Endothelial cell of umbilical vein (primary cell): ENCODE measurements around the gene CPA3. TPM values are rescaled to one million over a fixed set of nuclear protein-coding genes. Genes with fewer than 3 reads are reported as not detected.

Experiments used
- BruUV-seq: library from RNA; stranded (reverse); fragments of 400-500 nt; replicated peaks from 2 replicates; lab custom pipeline; 2021; lab: Mats Ljungman, UMichigan
- CTCF ChIA-PET: fragments of 300-600, 350-600 bp; sonication (Branson Sonifier 250); formaldehyde crosslinking; loops from one replicate; lab custom pipeline; 2021; ENCODE audit warnings: antibody characterized with exemption, inconsistent platforms; lab: Charles Lee
- POLR2A ChIA-PET: fragments of 300-600, 350-600 bp; sonication (Branson Sonifier 250); formaldehyde crosslinking; loops from one replicate; lab custom pipeline; 2021; ENCODE audit warnings: antibody characterized with exemption, inconsistent platforms; lab: Charles Lee
- DNase-seq: peaks from one replicate; pipeline ENCODE4 v3.0.0-alpha.2; 2011; ENCODE audit warnings: low read depth, low spot score
- FAIRE-seq: peaks from 2 replicates; lab custom pipeline; 2011; peaks lifted over from hg19 to GRCh38; lab: Jason Lieb, UNC
- H2AFZ ChIP-seq: 2 replicates; pipeline ENCODE4 v1.6.0; 2012; ENCODE audit warnings: low read depth, low read length, control low read depth, inconsistent platforms
- H3K27ac ChIP-seq: 2 replicates; pipeline ENCODE4 v1.5.1; 2011; ENCODE audit warnings: low read depth, mild to moderate bottlenecking, control low read depth, low read length, moderate library complexity; ENCODE audit not compliant: insufficient read depth
- H3K27me3 ChIP-seq, 2 experiments: 2 replicates each; pipeline versions ENCODE4 v1.6.0 to v1.6.1; 2011; ENCODE audit warnings: low read length in 2 of 2, mixed read lengths in 1 of 2; ENCODE audit not compliant: control insufficient read depth in 2 of 2, insufficient read depth in 2 of 2
- H3K36me3 ChIP-seq, 2 experiments: 2 replicates in 1 of 2; 3 replicates in 1 of 2; pipeline ENCODE4 v1.5.1; 2011; ENCODE audit warnings: low read length in 2 of 2, mild to moderate bottlenecking in 1 of 2, moderate library complexity in 1 of 2; ENCODE audit not compliant: control insufficient read depth in 2 of 2, insufficient read depth in 2 of 2; ENCODE audit errors: extremely low read depth in 1 of 2
- H3K4me1 ChIP-seq: 3 replicates; pipeline ENCODE4 v1.5.1; 2011; ENCODE audit warnings: mild to moderate bottlenecking, low read length; ENCODE audit not compliant: control insufficient read depth, insufficient read depth; ENCODE audit errors: extremely low read depth
- H3K4me2 ChIP-seq: 2 replicates; pipeline ENCODE4 v1.6.1; 2011; ENCODE audit warnings: low read length, control low read depth, mixed read lengths; ENCODE audit not compliant: insufficient read depth
- H3K4me3 ChIP-seq, 3 experiments: fragments of 200-600 bp in 1 of 3; sonication (generic), shearing (Covaris generic) in 1 of 3; replicated peaks in 1 of 3; 2 replicates each; pipeline ENCODE4 v1.5.1; 2011 to 2016; ENCODE audit warnings: control low read depth in 3 of 3, low read length in 3 of 3, mild to moderate bottlenecking in 2 of 3, inconsistent platforms in 1 of 3, low read depth in 1 of 3, moderate library complexity in 1 of 3; ENCODE audit not compliant: insufficient read depth in 1 of 3
- H3K79me2 ChIP-seq: 2 replicates; pipeline ENCODE4 v1.6.0; 2012; ENCODE audit warnings: low read length, inconsistent platforms; ENCODE audit not compliant: control insufficient read depth, insufficient read depth
- H3K9ac ChIP-seq: replicated peaks from 2 replicates; pipeline ENCODE3; 2011; ENCODE audit warnings: low read length, control low read depth; ENCODE audit not compliant: insufficient read depth; ENCODE audit errors: extremely low read depth
- H3K9me1 ChIP-seq: replicated peaks from 3 replicates; pipeline ENCODE4 v1.6.0; 2011; ENCODE audit warnings: mild to moderate bottlenecking, low read length; ENCODE audit not compliant: control insufficient read depth, insufficient read depth; ENCODE audit errors: extremely low read depth
- H3K9me3 ChIP-seq: replicated peaks from 2 replicates; pipeline ENCODE4 v1.5.1; 2012; ENCODE audit warnings: low read length, inconsistent platforms; ENCODE audit not compliant: control insufficient read depth, insufficient read depth
- H4K20me1 ChIP-seq: replicated peaks from 2 replicates; pipeline ENCODE3; 2011; ENCODE audit warnings: mild to moderate bottlenecking, low read length; ENCODE audit not compliant: control insufficient read depth, insufficient read depth; ENCODE audit errors: extremely low read depth
- CTCF ChIP-seq, 2 donors: IDR thresholded peaks; 1 replicate in 1 of 2; 2 replicates in 1 of 2; pipeline ENCODE4 v1.5.1; 2011; ENCODE audit warnings: low read length in 2 of 2, mild to moderate bottlenecking in 2 of 2, moderate library complexity in 2 of 2, control low read depth in 1 of 2, inconsistent platforms in 1 of 2, low read depth in 1 of 2; ENCODE audit not compliant: insufficient read depth in 1 of 2; ENCODE audit errors: extremely low read depth in 1 of 2
- EZH2 ChIP-seq: IDR thresholded peaks from 2 replicates; pipeline ENCODE4 v1.6.1; 2012; ENCODE audit warnings: borderline replicate concordance, low read depth, mild to moderate bottlenecking, moderate library complexity, low read length, inconsistent platforms; ENCODE audit not compliant: severe bottlenecking
- FOS ChIP-seq: IDR thresholded peaks from 2 replicates; pipeline ENCODE4 v1.6.1; 2011; ENCODE audit warnings: mild to moderate bottlenecking, low read length, moderate library complexity, borderline replicate concordance; ENCODE audit not compliant: insufficient read depth
- GATA2 ChIP-seq: IDR thresholded peaks from 2 replicates; pipeline ENCODE4 v1.7.0; 2011; ENCODE audit warnings: low read depth, mild to moderate bottlenecking, moderate library complexity, mixed read lengths, low read length; ENCODE audit not compliant: insufficient read length, insufficient read depth
- JUN ChIP-seq: IDR thresholded peaks from 2 replicates; pipeline ENCODE4 v1.6.1; 2011; ENCODE audit warnings: borderline replicate concordance, low read depth; ENCODE audit not compliant: insufficient read length, insufficient read depth
- MAX ChIP-seq: IDR thresholded peaks from 2 replicates; pipeline ENCODE4 v1.6.1; 2011; ENCODE audit not compliant: insufficient read depth, insufficient read length
- MYC ChIP-seq: IDR thresholded peaks from one replicate; pipeline ENCODE4 v1.6.1; 2011; ENCODE audit warnings: mild to moderate bottlenecking, low read depth, low read length
- POLR2A ChIP-seq: IDR thresholded peaks from 2 replicates; pipeline ENCODE4 v1.6.1; 2012; ENCODE audit warnings: low read depth, mild to moderate bottlenecking, control low read depth, low read length
- POLR2AphosphoS5 ChIP-seq: IDR thresholded peaks from 2 replicates; pipeline ENCODE4 v1.6.1; 2012; ENCODE audit warnings: low read depth, mild to moderate bottlenecking, control low read depth, low read length, moderate library complexity; ENCODE audit not compliant: insufficient read depth
- dilution Hi-C: fragments of 300-500 bp; cut with MboI; formaldehyde crosslinking; loops from one replicate; pipeline ENCODE4 v1.15.0; 2019; ENCODE audit warnings: low sequenced_read_pairs; ENCODE audit not compliant: extremely low pct_ligation_motif_present
- intact Hi-C: fragments of 100-400 bp; cut with micrococcal nuclease; formaldehyde crosslinking; loops from one replicate; pipeline ENCODE4 v1.10.0; 2022
- polyA plus RNA-seq, 4 experiments: library from polyadenylated mRNA; depleted of rRNA in 3 of 4; stranded (reverse) in 3 of 4; unstranded in 1 of 4; fragments of >200 nt; gene quantifications; 2 replicates each; pipeline versions ENCODE4 v1.2.1 to v1.2.3, GENCODE V29; 2011 to 2012; ENCODE audit warnings: missing spikeins in 1 of 4
- total RNA-seq: library from RNA; stranded (reverse); gene quantifications from 2 replicates; pipeline ENCODE4 v1.2.3, GENCODE V29; 2021

CPA3 gene
- total and polyA plus RNA-seq, 2 donors (not counting 3 experiments of a cell fraction or from before 2014, with no cell fraction given), result 1.7 to 6.4 TPM

DNA sequence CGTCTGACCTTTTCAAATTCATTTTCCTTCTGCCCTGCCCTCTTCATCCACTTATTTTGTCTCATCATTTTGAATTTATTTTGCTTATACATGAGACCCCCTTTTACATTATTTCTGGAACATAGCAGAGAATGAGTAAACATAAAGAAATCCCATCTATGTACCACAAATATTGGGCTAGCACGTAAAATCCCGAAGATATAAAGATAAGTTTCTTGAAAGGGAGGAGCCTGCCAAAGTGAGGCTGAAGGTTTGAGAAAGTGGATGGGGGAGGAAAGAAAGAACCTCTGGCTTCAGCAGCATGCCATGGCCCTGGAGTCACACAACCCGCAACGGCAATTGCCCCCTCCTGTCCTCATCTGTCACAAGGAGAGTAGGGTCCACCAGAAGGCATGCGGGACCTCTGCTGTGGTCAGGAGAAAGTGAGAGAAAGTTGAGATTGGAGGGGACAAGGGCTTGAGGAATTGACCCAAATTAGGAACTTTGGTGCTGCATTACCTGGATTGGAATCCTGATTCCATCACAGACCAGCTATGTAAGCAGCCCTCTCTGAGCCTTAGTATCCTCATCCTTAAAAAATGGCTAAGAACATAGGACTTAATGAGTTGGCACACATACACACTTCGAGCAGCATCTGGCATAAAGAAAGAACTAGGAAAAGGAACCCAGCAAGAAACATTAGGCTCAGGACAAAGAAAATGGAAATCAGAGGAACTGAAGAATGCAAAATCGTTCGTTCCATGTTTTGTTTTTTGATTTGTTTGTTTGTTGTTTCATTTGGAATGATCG lies 72.6 kb downstream of the CPA3 start:
- no peak overlapping the region for H2AFZ ChIP-seq
- POLR2A ChIA-PET, result no interaction called here

More for the DNA sequence above, 72.6 kb downstream of the CPA3 start:
- DNase-seq (no peak), FAIRE-seq (no peak)
- H3K79me2 ChIP-seq, result no peaks in the 10 kb centered on the region
- no peaks in the 10 kb centered on the region for H3K9me3 ChIP-seq
- H3K4me3 ChIP-seq, result no peak overlapping the region
- CTCF ChIA-PET, result no interaction called here
- no TSS peak for BruUV-seq
- no peak overlapping the region for H3K9ac ChIP-seq
- H3K4me1 ChIP-seq, result no peaks in the 10 kb centered on the region
- peaks cover 12 to 37% of the 10 kb centered on the region in 2 experiments for H3K27me3 ChIP-seq
- H3K4me2 ChIP-seq, result no peak overlapping the region
- no peak for TF ChIP-seq MAX
- TF ChIP-seq JUN, result no peak
- no peak for TF ChIP-seq POLR2A
- TF ChIP-seq FOS, result no peak
- no peak for TF ChIP-seq EZH2
- TF ChIP-seq CTCF (IDR thresholded peaks at IDR 0.05; ENCODE audit: extremely low read depth in 1 of 2, insufficient read depth in 1 of 2, low read depth in 1 of 2, low read length in 2 of 2), result no peak
- TF ChIP-seq POLR2AphosphoS5, result no peak
- no peak for TF ChIP-seq MYC
- no peak for TF ChIP-seq GATA2
- no peaks in the 10 kb centered on the region for H4K20me1 ChIP-seq
- intact Hi-C loops, result no loop called here
- H3K36me3 ChIP-seq, result no peaks in the 10 kb centered on the region
- no peaks in the 10 kb centered on the region for H3K9me1 ChIP-seq
- dilution Hi-C loops, result no loop called here
- no peak overlapping the region for H3K27ac ChIP-seq
